H9 (cell line): ENCODE measurements around the gene CFAP77. TPM values are rescaled to one million over a fixed set of nuclear protein-coding genes. Genes with fewer than 3 reads are reported as not detected.

Experiments
- DNase-seq: peaks from one replicate; pipeline ENCODE4 v3.0.0-alpha.2; 2017
- H2AFZ ChIP-seq: one replicate; pipeline ENCODE4 v1.6.1; 2013; ENCODE audit warnings: mild to moderate bottlenecking, low read length, control low read depth, moderate library complexity
- H2AK5ac ChIP-seq: 2 replicates; pipeline ENCODE4 v1.6.1; 2013; ENCODE audit warnings: low read length, control low read depth, mixed read lengths; ENCODE audit not compliant: insufficient read length
- H2BK120ac ChIP-seq: one replicate; pipeline ENCODE4 v1.6.1; 2013; ENCODE audit warnings: low read depth, mild to moderate bottlenecking, low read length, control low read depth, inconsistent platforms; ENCODE audit not compliant: poor library complexity, severe bottlenecking
- H2BK12ac ChIP-seq: 2 replicates; pipeline ENCODE4 v1.6.1; 2013; ENCODE audit warnings: low read length, control low read depth, mixed read lengths, low read depth; ENCODE audit not compliant: insufficient read length
- H2BK15ac ChIP-seq: 2 replicates; pipeline ENCODE4 v1.6.1; 2013; ENCODE audit warnings: low read depth, low read length, control low read depth
- H2BK20ac ChIP-seq: one replicate; pipeline ENCODE4 v1.6.1; 2013; ENCODE audit warnings: low read depth, mild to moderate bottlenecking, low read length, control low read depth, inconsistent platforms; ENCODE audit not compliant: poor library complexity, severe bottlenecking
- H2BK5ac ChIP-seq: 2 replicates; pipeline ENCODE4 v1.6.1; 2013; ENCODE audit warnings: low read length, control low read depth, mixed read lengths; ENCODE audit not compliant: insufficient read length
- H3K14ac ChIP-seq: 2 replicates; pipeline ENCODE4 v1.6.1; 2013; ENCODE audit warnings: low read length, control low read depth; ENCODE audit not compliant: insufficient read depth
- H3K18ac ChIP-seq: 2 replicates; pipeline ENCODE4 v1.6.1; 2013; ENCODE audit warnings: low read depth, mild to moderate bottlenecking, mixed read lengths, low read length, control low read depth; ENCODE audit not compliant: insufficient read length
- H3K23ac ChIP-seq: 2 replicates; pipeline ENCODE4 v1.6.1; 2013; ENCODE audit warnings: low read length, control low read depth, mixed read lengths, low read depth; ENCODE audit not compliant: insufficient read length
- H3K23me2 ChIP-seq: 2 replicates; pipeline ENCODE4 v1.6.1; 2013; ENCODE audit warnings: low read depth, mild to moderate bottlenecking, mixed read lengths, low read length, control low read depth; ENCODE audit not compliant: insufficient read length, poor library complexity, severe bottlenecking
- H3K27ac ChIP-seq: 2 replicates; pipeline ENCODE4 v1.5.1; 2013; ENCODE audit warnings: low read length, control low read depth, mixed read lengths, low read depth; ENCODE audit not compliant: insufficient read length
- H3K27me3 ChIP-seq: 2 replicates; pipeline ENCODE4 v1.6.1; 2013; ENCODE audit warnings: low read length, control low read depth, inconsistent platforms; ENCODE audit not compliant: insufficient read depth
- H3K4ac ChIP-seq: 2 replicates; pipeline ENCODE4 v1.6.1; 2013; ENCODE audit warnings: low read depth, mild to moderate bottlenecking, control low read depth, inconsistent platforms, low read length, moderate library complexity
- H3K4me1 ChIP-seq: 2 replicates; pipeline ENCODE4 v1.6.1; 2013; ENCODE audit warnings: low read length, control low read depth, inconsistent platforms; ENCODE audit not compliant: insufficient read depth
- H3K4me2 ChIP-seq: 2 replicates; pipeline ENCODE4 v1.6.1; 2013; ENCODE audit warnings: low read length, control low read depth, mixed read lengths; ENCODE audit not compliant: insufficient read length, insufficient read depth
- H3K56ac ChIP-seq: 2 replicates; pipeline ENCODE4 v1.6.1; 2013; ENCODE audit warnings: low read depth, mild to moderate bottlenecking, mixed read lengths, low read length, control low read depth; ENCODE audit not compliant: insufficient read length
- H3K79me1 ChIP-seq: 2 replicates; pipeline ENCODE4 v1.6.1; 2013; ENCODE audit warnings: low read depth, mild to moderate bottlenecking, moderate library complexity, low read length, control low read depth, inconsistent platforms; ENCODE audit not compliant: insufficient read depth, poor library complexity, severe bottlenecking
- H3K79me2 ChIP-seq: 2 replicates; pipeline ENCODE4 v1.6.1; 2013; ENCODE audit warnings: low read length, control low read depth, inconsistent platforms; ENCODE audit not compliant: insufficient read depth
- H3K9ac ChIP-seq: 2 replicates; pipeline ENCODE4 v1.6.1; 2013; ENCODE audit warnings: low read length, control low read depth, mixed read lengths; ENCODE audit not compliant: insufficient read length; ENCODE audit errors: extremely low read depth
- H3K9me3 ChIP-seq: one replicate; pipeline ENCODE4 v1.6.1; 2013; ENCODE audit warnings: low read depth, low read length, inconsistent platforms; ENCODE audit not compliant: control insufficient read depth
- H3T11ph ChIP-seq: one replicate; pipeline ENCODE4 v1.6.1; 2013; ENCODE audit warnings: mild to moderate bottlenecking, low read length, control low read depth, inconsistent platforms
- H4K20me1 ChIP-seq: one replicate; pipeline ENCODE4 v1.6.1; 2013; ENCODE audit not compliant: control insufficient read depth, insufficient read length, insufficient read depth
- H4K5ac ChIP-seq: 2 replicates; pipeline ENCODE4 v1.6.1; 2013; ENCODE audit warnings: low read depth, mild to moderate bottlenecking, mixed read lengths, low read length, control low read depth; ENCODE audit not compliant: insufficient read length
- H4K8ac ChIP-seq: replicated peaks from 2 replicates; pipeline ENCODE4 v1.6.1; 2013; ENCODE audit warnings: low read length, control low read depth, mixed read lengths, low read depth; ENCODE audit not compliant: insufficient read length
- H4K91ac ChIP-seq: 2 replicates; pipeline ENCODE4 v1.6.1; 2013; ENCODE audit warnings: low read depth, mild to moderate bottlenecking, moderate library complexity, mixed read lengths, low read length, control low read depth; ENCODE audit not compliant: insufficient read length
- H3K27ac Mint-ChIP-seq, 3 experiments: 2 replicates in 2 of 3; 3 replicates in 1 of 3; pipeline ENCODE4 v1.8.0; 2020 to 2021; ENCODE audit warnings: mixed read lengths in 3 of 3, mild to moderate bottlenecking in 1 of 3, moderate library complexity in 1 of 3
- H3K27me3 Mint-ChIP-seq: 2 replicates; pipeline ENCODE4 v1.8.0; 2021; ENCODE audit warnings: low read depth, mild to moderate bottlenecking, moderate library complexity, mixed read lengths
- H3K36me3 Mint-ChIP-seq, 3 experiments: 2 replicates in 2 of 3; 3 replicates in 1 of 3; pipeline ENCODE4 v1.8.0; 2020 to 2021; ENCODE audit warnings: low read depth in 3 of 3, mixed read lengths in 3 of 3; ENCODE audit not compliant: insufficient read depth in 1 of 3
- H3K4me1 Mint-ChIP-seq, 2 experiments: 2 replicates each; pipeline ENCODE4 v1.8.0; 2020; ENCODE audit warnings: mixed read lengths in 2 of 2
- H3K4me3 Mint-ChIP-seq, 2 experiments: 2 replicates in 1 of 2; 3 replicates in 1 of 2; pipeline ENCODE4 v1.8.0; 2020 to 2021; ENCODE audit warnings: mild to moderate bottlenecking in 2 of 2, mixed read lengths in 2 of 2, moderate library complexity in 1 of 2
- H3K9me3 Mint-ChIP-seq, 2 experiments: 2 replicates in 1 of 2; 3 replicates in 1 of 2; pipeline ENCODE4 v1.8.0; 2020; ENCODE audit warnings: mild to moderate bottlenecking in 2 of 2, mixed read lengths in 2 of 2, moderate library complexity in 1 of 2
- WGBS: extraction: QIAGEN DNeasy Blood & Tissue Kit; methylation state at CpG from one replicate; pipeline ENCODE4 v1.1.7; 2013; ENCODE audit warnings: missing lambda C conversion rate, low lambda C conversion rate, mixed read lengths; ENCODE audit not compliant: insufficient read length; ENCODE audit errors: extremely low coverage; 5-methylcytosine and 5-hydroxymethylcytosine counted together
- total RNA-seq: library from RNA; stranded (reverse); gene quantifications from 2 replicates; pipeline ENCODE4 v1.2.1, GENCODE V29; 2021
- TF ChIP-seq, protein P1 (sequence below): fragments of 200-600 bp; sonication (generic); conservative IDR thresholded peaks from 3 replicates; pipeline ENCODE4 v1.8.0; 2021; ENCODE audit warnings: antibody characterized with exemption, mild to moderate bottlenecking

Gene CFAP77
- total RNA-seq, 1 experiment from 2014 or later, result 0.72 TPM

DNA sequence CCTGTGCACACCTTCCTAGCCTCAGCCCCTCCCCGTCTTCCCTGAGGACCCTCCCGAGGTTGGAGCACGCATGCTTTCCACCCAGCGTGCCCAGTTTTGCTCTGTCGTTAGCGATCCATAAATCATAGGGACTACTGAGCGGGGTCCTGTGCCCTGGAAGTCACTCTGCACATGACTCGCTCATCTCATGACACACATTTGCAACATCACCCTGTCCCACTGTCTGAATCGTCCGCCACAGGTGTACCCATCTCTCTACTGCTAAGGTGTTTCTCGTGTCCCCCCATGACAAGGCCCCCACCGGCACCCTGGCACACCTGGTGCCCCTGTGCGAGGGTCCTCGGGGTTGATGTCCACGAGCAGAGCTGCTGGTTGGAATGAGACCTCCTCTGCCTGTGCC is 103.4 kb downstream of the CFAP77 start:
- Histone ChIP-seq H3K9ac (no peak overlapping the region), H3K27me3 (no peaks in the 10 kb centered on the region), H3K9me3 (no peaks in the 10 kb centered on the region), H2BK120ac (no peak overlapping the region), H2BK15ac (no peak overlapping the region), H4K5ac (no peak overlapping the region), H3K4ac (no peak overlapping the region), H3K79me2 (no peaks in the 10 kb centered on the region), H2BK12ac (no peak overlapping the region), H3K23ac (no peak overlapping the region), H4K20me1 (no peaks in the 10 kb centered on the region), H3K56ac (no peak overlapping the region), H2BK20ac (no peak overlapping the region), H2BK5ac (no peak overlapping the region), H3K23me2 (no peaks in the 10 kb centered on the region), H2AK5ac (no peak overlapping the region), H4K8ac (no peak overlapping the region), H3K4me1 (no peaks in the 10 kb centered on the region), H4K91ac (no peak overlapping the region), H3T11ph (no peak overlapping the region), H3K14ac (no peak overlapping the region; the same call in 1 of the 2 replicates), H3K79me1 (no peaks in the 10 kb centered on the region), H3K27ac (no peak overlapping the region), H2AFZ (no peak overlapping the region), H3K18ac (no peak overlapping the region), H3K4me2 (no peak overlapping the region)
- Mint-ChIP-seq H3K27ac (no peak overlapping the region), H3K4me3 (no peak overlapping the region), H3K4me1 (peaks cover 0 to 5% of the 10 kb centered on the region in 2 experiments; a peak in 1 of 4 replicates), H3K27me3 (peaks cover under 1% of the 10 kb centered on the region), H3K9me3 (no peaks in the 10 kb centered on the region), H3K36me3 (no peaks in the 10 kb centered on the region; a peak in 1 of 7 replicates)
- no CpG with 5 or more reads among the region's 15 CpGs for WGBS
- DNase-seq, result no peak
- TF ChIP-seq, protein P1, sequence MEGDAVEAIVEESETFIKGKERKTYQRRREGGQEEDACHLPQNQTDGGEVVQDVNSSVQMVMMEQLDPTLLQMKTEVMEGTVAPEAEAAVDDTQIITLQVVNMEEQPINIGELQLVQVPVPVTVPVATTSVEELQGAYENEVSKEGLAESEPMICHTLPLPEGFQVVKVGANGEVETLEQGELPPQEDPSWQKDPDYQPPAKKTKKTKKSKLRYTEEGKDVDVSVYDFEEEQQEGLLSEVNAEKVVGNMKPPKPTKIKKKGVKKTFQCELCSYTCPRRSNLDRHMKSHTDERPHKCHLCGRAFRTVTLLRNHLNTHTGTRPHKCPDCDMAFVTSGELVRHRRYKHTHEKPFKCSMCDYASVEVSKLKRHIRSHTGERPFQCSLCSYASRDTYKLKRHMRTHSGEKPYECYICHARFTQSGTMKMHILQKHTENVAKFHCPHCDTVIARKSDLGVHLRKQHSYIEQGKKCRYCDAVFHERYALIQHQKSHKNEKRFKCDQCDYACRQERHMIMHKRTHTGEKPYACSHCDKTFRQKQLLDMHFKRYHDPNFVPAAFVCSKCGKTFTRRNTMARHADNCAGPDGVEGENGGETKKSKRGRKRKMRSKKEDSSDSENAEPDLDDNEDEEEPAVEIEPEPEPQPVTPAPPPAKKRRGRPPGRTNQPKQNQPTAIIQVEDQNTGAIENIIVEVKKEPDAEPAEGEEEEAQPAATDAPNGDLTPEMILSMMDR, result no peak
